Prostate gland (tissue), 2 donors: Measurements from ENCODE around the gene CGB3. TPM values are rescaled to one million over a fixed set of nuclear protein-coding genes. Genes with fewer than 3 reads are reported as not detected.
A peak's percentile ranks its signal among the peaks of the same experiment; 100 is the strongest.
"Not testable (repeated sequence)": the region's sequence is repeated elsewhere in the genome, so short reads cannot be mapped to it uniquely, and the experiment has no call there.

ENCODE experiments used
- DNase-seq: peaks from one replicate; pipeline ENCODE4 v3.0.0-alpha.2; 2019; ENCODE audit warnings: low spot score
- H3K27ac ChIP-seq, 2 donors: fragments of 200-600 bp; sonication (generic); 2 replicates each; pipeline ENCODE4 v1.5.1; 2017 to 2019
- H3K27me3 ChIP-seq: fragments of 200-600 bp; sonication (generic); replicated peaks from 2 replicates; pipeline ENCODE4 v1.5.1; 2019; ENCODE audit not compliant: insufficient read depth
- H3K36me3 ChIP-seq, 2 donors: fragments of 200-600 bp; sonication (generic); 1 replicate in 1 of 2; 2 replicates in 1 of 2; pipeline versions ENCODE4 v1.5.1 to v1.8.1; 2017 to 2019
- H3K4me1 ChIP-seq: fragments of 200-600 bp; sonication (generic); replicated peaks from 2 replicates; pipeline ENCODE4 v1.5.1; 2019
- H3K4me3 ChIP-seq, 2 donors: fragments of 200-600 bp; sonication (generic); 2 replicates each; pipeline ENCODE4 v1.5.1; 2017 to 2019
- H3K9me3 ChIP-seq: fragments of 200-600 bp; sonication (generic); 2 replicates; pipeline ENCODE4 v1.5.1; 2017
- CTCF ChIP-seq, 4 experiments: fragments of 200-600 bp in 2 of 4; fragments of 450-650 bp in 2 of 4; sonication (generic) in 2 of 4; IDR thresholded peaks; 1 replicate in 3 of 4; 2 replicates in 1 of 4; pipeline ENCODE4 v1.5.1; 2016 to 2019; ENCODE audit warnings: antibody characterized with exemption in 4 of 4, mild to moderate bottlenecking in 2 of 4, moderate library complexity in 2 of 4
- POLR2A ChIP-seq: fragments of 450-650 bp; IDR thresholded peaks from one replicate; pipeline ENCODE4 v1.6.1; 2016; ENCODE audit warnings: antibody characterized with exemption, mild to moderate bottlenecking
- POLR2AphosphoS5 ChIP-seq: sonication (generic); formaldehyde crosslinking; IDR thresholded peaks from one replicate; pipeline ENCODE4 v1.6.1; 2017; ENCODE audit warnings: antibody characterized with exemption
- WGBS: methylation state at CpG from one replicate; pipeline ENCODE4 v1.1.5; 2018; 5-methylcytosine and 5-hydroxymethylcytosine counted together
- intact Hi-C: fragments of 100-400 bp; cut with DNase I; formaldehyde crosslinking; loops from one replicate; pipeline ENCODE4 v1.14.2; 2022
- total RNA-seq, 2 donors: library from RNA; depleted of rRNA; stranded (reverse); fragments of >200 nt; gene quantifications; one replicate each; pipeline ENCODE4 v1.1.0, GENCODE V29; 2016

Gene CGB3
- total RNA-seq, 2 donors from 2014 or later: not detected

DNA sequence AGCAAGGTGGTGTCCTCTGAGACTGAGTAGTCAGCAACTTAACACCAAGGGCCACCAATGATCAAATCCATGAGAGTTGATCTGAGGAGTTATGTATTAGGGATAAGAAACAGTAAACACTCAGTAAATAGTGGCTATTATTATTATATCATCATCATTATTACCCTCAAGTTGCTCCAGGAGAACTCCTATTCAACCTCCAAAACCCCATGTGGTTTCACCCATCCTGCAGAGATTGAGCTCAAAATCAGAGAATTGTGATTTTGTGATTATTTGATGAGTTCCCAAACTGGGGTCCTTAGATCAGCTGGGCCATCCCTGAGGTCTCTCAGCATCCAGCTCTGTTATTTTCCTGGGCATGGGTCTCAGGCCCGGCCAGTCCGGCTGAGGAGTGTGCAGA is 36.9 kb upstream of the CGB3 start:
- H3K9me3 ChIP-seq: no peaks in the 10 kb centered on the region
- H3K36me3 ChIP-seq: no peaks in the 10 kb centered on the region
- DNase-seq: no peak
- TF ChIP-seq POLR2A (no peak), CTCF (IDR thresholded peaks at IDR 0.05) (no peak), POLR2AphosphoS5 (no peak)
- intact Hi-C loops: no loop called here
- H3K4me1 ChIP-seq: peaks cover 7% of the 10 kb centered on the region
- no peak overlapping the region for H3K4me3 ChIP-seq
- 89% methylated on average over 2 of the region's 2 CpGs for WGBS
- no peaks in the 10 kb centered on the region for H3K27me3 ChIP-seq
- H3K27ac ChIP-seq: no peak overlapping the region

GRCh38 chr19:49059053-49059452 is 34.9 kb upstream of the CGB3 start:
- no peak for DNase-seq
- intact Hi-C loops: no loop called here
- no peak overlapping the region for H3K4me3 ChIP-seq
- no peak for TF ChIP-seq CTCF (IDR thresholded peaks at IDR 0.05)
- TF ChIP-seq POLR2A: no peak
- no peak for TF ChIP-seq POLR2AphosphoS5
- H3K9me3 ChIP-seq: no peaks in the 10 kb centered on the region
- no peaks in the 10 kb centered on the region for H3K36me3 ChIP-seq
- 48% methylated on average over 9 of the region's 9 CpGs for WGBS
- peaks cover 7% of the 10 kb centered on the region for H3K4me1 ChIP-seq
- H3K27ac ChIP-seq: no peak overlapping the region
- H3K27me3 ChIP-seq: no peaks in the 10 kb centered on the region

- intact Hi-C loops: no loop called here
- Histone ChIP-seq H3K36me3 (no peaks in the 10 kb centered on the region), H3K4me1 (peaks cover 7% of the 10 kb centered on the region), H3K27ac (no peak overlapping the region), H3K4me3 (no peak overlapping the region), H3K9me3 (no peaks in the 10 kb centered on the region), H3K27me3 (no peaks in the 10 kb centered on the region)
- WGBS: 20% methylated on average over 10 of the region's 10 CpGs
- DNase-seq: peak; percentile 51
- TF ChIP-seq POLR2AphosphoS5 (no peak), CTCF (IDR thresholded peaks at IDR 0.05) (no peak), POLR2A (no peak)
Observed at GRCh38 chr19:49058562-49058961, 34.4 kb upstream of the CGB3 start.

- Histone ChIP-seq H3K36me3 (no peaks in the 10 kb centered on the region), H3K27ac (no peak within 1 kb of the TSS), H3K4me3 (peak within 1 kb of the TSS; percentile 31 to 35), H3K4me1 (peaks cover 7% of the 10 kb centered on the region), H3K9me3 (no peaks in the 10 kb centered on the region), H3K27me3 (no peaks in the 10 kb centered on the region)
- 4% methylated on average over 38 of the region's 38 CpGs for WGBS
- peak; percentile 74 for DNase-seq
- TF ChIP-seq POLR2A: peak; percentile 57
- peak; percentile 35 for TF ChIP-seq POLR2AphosphoS5
- TF ChIP-seq CTCF (IDR thresholded peaks at IDR 0.05): no peak
- intact Hi-C loops: no loop called here
Observed at GRCh38 chr19:49057636-49058234, 33.6 kb upstream of the CGB3 start, which contains the start of gene CGB7. CGB7 (minus strand) TSS chr19:49057749; CDS start chr19:49055375, 2,374 bp downstream.

GRCh38 chr19:49056902-49057596 is 32.9 kb upstream of the CGB3 start:
- H3K9me3 ChIP-seq, DNase-seq, H3K36me3 ChIP-seq, H3K27ac ChIP-seq, H3K27me3 ChIP-seq, intact Hi-C loops, H3K4me1 ChIP-seq: not testable (repeated sequence)
- 2% methylated on average over 34 of the region's 34 CpGs for WGBS
- H3K4me3 ChIP-seq: peak overlapping the region; percentile 31 to 35
